Fibroblast of villous mesenchyme (primary cell): Measurements from ENCODE around the gene ERFE. TPM values are rescaled to one million over a fixed set of nuclear protein-coding genes. Genes with fewer than 3 reads are reported as not detected.

Experiments used
- DNase-seq: peaks from one replicate; pipeline ENCODE4 v3.0.0-alpha.2; 2010; ENCODE audit warnings: low read depth
- H3K4me3 ChIP-seq: 2 replicates; pipeline ENCODE4 v1.5.1; 2011; ENCODE audit warnings: low read depth, mild to moderate bottlenecking, low read length
- total RNA-seq: library from RNA; depleted of rRNA; stranded (reverse); fragments of >200 nt; gene quantifications from 2 replicates; pipeline ENCODE4 v1.2.3, GENCODE V29; 2012
- TF ChIP-seq, protein P1 (sequence below): IDR thresholded peaks from 2 replicates; pipeline ENCODE4 v1.5.1; 2012; ENCODE audit warnings: low read depth, mild to moderate bottlenecking, low read length; ENCODE audit not compliant: insufficient read depth

Gene ERFE
- total RNA-seq, 1 donor, result 0.86 TPM

DNA sequence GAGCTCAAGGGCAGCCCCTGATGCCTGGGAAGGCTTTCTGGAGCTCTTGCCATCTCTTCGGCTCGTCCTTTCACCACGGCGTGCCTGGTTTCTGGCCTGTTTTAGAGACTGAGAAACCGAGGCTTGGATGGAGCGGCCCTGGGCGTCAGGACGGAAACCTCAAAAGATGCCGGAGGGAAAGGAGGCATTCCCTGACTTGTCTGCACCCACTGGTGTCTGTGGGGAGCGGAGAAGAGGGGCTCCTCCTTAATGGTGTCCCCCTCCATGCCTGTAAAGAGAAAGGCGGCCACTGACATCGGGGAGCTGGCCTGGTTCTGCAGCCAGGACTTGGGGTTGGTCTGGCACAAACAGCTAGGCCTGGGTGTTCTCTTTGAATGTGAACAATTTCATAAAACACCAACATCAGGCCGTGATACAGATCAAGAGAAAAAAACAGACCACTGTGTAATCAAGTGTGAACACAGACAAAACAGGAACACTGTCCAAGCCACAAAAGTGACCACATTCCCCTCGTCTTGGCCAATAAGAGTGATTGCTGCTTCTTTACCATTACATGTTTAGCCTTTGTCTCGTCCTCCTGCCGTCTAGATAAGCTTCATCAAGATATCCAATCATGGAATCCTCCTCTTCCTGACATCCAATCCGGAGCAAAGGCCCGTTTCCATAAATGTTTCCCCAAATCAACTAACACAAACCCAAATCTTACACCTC is 45.4 kb downstream of the ERFE start:
- no peak for DNase-seq
- TF ChIP-seq, protein P1, sequence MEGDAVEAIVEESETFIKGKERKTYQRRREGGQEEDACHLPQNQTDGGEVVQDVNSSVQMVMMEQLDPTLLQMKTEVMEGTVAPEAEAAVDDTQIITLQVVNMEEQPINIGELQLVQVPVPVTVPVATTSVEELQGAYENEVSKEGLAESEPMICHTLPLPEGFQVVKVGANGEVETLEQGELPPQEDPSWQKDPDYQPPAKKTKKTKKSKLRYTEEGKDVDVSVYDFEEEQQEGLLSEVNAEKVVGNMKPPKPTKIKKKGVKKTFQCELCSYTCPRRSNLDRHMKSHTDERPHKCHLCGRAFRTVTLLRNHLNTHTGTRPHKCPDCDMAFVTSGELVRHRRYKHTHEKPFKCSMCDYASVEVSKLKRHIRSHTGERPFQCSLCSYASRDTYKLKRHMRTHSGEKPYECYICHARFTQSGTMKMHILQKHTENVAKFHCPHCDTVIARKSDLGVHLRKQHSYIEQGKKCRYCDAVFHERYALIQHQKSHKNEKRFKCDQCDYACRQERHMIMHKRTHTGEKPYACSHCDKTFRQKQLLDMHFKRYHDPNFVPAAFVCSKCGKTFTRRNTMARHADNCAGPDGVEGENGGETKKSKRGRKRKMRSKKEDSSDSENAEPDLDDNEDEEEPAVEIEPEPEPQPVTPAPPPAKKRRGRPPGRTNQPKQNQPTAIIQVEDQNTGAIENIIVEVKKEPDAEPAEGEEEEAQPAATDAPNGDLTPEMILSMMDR, result no peak
- peak overlapping the region; percentile 53 for H3K4me3 ChIP-seq

DNA sequence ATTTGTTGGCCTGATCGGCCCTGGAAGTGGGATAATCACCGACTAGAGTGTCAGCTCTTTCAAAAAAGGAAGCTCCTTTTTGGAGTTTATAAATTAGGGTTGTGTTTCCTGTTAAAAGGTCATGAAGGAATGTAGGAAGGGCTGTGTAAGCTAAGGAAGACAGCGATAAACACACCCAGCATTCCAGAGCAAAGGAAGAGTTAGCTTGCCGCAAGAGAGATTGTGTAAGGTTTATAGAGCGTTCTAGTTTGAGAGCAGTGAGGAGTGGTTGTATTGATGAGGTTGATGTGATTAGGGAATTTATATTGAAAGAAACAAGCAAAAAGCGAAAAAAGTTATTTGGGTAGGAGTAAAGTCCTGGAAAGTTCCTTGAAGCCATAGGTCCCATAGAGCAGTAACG is 48.2 kb downstream of the ERFE start:
- DNase-seq, result peak; percentile 52
- H3K4me3 ChIP-seq, result no peak overlapping the region
- TF ChIP-seq, protein P1, result no peak

DNA sequence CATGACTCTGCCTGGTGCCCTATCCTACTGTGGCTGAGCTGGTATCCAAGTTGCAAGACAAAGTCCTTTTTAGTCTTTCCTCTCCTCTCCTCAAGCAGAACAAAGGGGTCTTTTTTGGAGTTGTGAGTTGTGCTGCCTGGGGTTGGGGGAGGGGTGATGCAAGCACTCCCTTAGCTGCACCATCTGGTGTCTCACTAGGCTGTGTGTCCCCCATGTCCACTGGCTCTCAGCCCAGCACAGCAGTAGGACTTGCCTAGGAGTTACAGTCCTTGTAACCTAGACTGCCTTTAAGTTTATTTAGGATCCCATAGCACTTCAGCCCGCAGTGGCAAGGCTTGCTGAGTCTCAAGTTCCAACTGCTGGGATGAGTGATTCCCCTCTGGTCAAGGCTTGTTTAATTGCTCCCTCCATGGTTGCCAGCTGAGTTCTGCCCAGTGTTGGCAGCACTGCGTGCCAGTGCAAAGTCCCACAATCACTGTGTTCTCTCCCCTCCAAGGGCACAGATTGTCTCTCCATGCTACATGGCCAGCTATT is 57.9 kb downstream of the ERFE start:
- DNase-seq, result no peak
- no peak overlapping the region for H3K4me3 ChIP-seq
- TF ChIP-seq, protein P1, result no peak

Other genes with a start within 250 kb of the ERFE start
- 49.3 and 81.6 TPM in 2 replicates for gene UBE2F, start 192.0 kb upstream of the ERFE start, total RNA-seq
- 12.6 and 18.6 TPM in 2 replicates for gene SCLY, start 98.0 kb upstream of the ERFE start, total RNA-seq
- 1.3 and 4.2 TPM in 2 replicates for gene ESPNL, start 58.6 kb upstream of the ERFE start, total RNA-seq
- gene KLHL30, start 20.3 kb upstream of the ERFE start, total RNA-seq, result 0.43 and 2.3 TPM in 2 replicates
- gene ILKAP, start 44.7 kb downstream of the ERFE start, total RNA-seq, result 21.6 and 22.5 TPM in 2 replicates
- 2.2 and 6.1 TPM in 2 replicates for gene HES6, start 81.1 kb downstream of the ERFE start, total RNA-seq
- 4.3 and 4.5 TPM in 2 replicates for gene PER2, start 129.6 kb downstream of the ERFE start, total RNA-seq
- gene TRAF3IP1, start 161.5 kb downstream of the ERFE start, total RNA-seq, result 7.8 and 8.4 TPM in 2 replicates